Measurements from ENCODE around the gene PPP2R5A.

Gene PPP2R5A

DNA sequence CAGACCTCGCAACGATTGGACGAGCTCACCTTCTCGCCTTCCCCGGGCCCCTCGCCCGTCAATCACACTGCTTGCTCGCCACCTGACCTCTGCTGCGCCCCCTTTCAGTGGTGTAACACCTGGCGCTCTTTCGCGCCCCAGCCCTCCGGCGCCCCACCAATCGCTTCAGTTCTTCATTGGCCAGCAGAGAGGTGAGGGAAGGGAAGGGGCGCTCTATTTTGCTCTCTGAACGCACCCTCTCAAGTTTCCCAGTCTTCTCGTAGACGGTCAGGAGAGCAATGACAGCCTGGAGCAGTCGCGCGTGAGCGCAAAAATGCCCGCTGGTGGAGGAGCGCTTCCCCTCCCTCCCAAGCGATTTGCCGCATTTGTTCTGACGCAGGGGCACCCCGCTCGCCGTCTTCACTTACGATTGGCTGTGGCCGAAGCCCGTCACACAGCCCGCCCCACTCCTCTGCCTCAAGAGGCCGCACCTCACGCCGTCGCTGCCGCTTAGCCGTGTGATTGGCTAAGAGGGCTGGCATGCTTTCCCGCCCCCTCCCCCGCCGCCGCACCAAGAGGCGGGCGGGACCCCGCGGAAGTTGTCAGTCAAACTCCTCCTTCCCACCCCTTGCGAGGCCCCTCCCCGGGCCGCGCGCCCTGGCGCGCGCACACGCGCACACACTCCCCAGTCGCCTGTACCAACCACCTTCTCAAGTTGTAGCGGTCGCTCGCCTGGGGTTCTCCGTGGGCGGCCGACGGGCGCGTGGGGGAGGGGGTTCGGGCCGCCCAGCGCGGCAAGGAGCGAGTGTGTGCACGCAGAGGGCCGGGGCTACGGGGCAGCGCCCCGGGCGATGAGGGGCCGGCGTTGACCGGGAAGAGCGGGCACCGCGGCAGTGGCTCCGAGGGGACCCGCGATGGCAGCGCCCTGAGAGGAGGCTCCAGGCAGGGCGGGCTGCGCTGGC is at the start of gene PPP2R5A:
Gene PPP2R5A, plus strand, starts transcription at position 667 of the 941 bp plus-strand sequence. CDS start 701 bp downstream, outside the sequence.
- peak within 1 kb of the TSS; percentile 84 for H3K4me3 ChIP-seq (ENCODE audit: low read depth, low read length)
- peak; percentile 100 for DNase-seq (ENCODE audit: low read depth)
- TF ChIP-seq CTCF (conservative IDR thresholded peaks at IDR 0.05; ENCODE audit: low read depth, low read length): peak; percentile 20

DNA sequence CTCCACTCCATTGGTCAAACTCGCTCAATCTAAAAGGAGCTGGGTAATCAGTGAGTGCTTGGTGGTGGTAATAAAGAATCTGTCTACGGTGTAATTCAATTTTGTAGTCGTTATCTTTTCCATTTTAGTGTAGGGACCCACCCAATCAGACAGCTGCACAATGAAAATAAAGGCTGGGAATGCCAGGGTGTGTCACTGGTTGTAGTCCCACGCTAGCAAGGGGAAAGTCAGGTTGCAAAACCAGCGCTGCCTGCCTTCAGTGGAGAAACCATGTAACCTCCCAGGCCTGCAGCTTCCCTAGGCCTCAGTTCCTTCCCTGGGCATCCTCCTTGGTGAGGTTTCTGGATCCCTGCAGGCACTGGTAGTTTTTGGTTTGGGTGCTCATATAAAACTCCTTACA is 49.4 kb upstream of the PPP2R5A start:
- TF ChIP-seq CTCF (conservative IDR thresholded peaks at IDR 0.05; ENCODE audit: low read depth, low read length): no peak
- no peak for DNase-seq (ENCODE audit: low read depth)
- H3K4me3 ChIP-seq (ENCODE audit: low read depth, low read length): no peak overlapping the region

- no peak for TF ChIP-seq CTCF (conservative IDR thresholded peaks at IDR 0.05; ENCODE audit: low read depth, low read length)
- DNase-seq (ENCODE audit: low read depth): no peak
- no peak overlapping the region for H3K4me3 ChIP-seq (ENCODE audit: low read depth, low read length)
Observed at GRCh38 chr1:212236664-212237220, 48.5 kb upstream of the PPP2R5A start.

GRCh38 chr1:212237651-212238050 is 47.6 kb upstream of the PPP2R5A start:
- H3K4me3 ChIP-seq (ENCODE audit: low read depth, low read length): no peak overlapping the region
- no peak for TF ChIP-seq CTCF (conservative IDR thresholded peaks at IDR 0.05; ENCODE audit: low read depth, low read length)
- no peak for DNase-seq (ENCODE audit: low read depth)

DNA sequence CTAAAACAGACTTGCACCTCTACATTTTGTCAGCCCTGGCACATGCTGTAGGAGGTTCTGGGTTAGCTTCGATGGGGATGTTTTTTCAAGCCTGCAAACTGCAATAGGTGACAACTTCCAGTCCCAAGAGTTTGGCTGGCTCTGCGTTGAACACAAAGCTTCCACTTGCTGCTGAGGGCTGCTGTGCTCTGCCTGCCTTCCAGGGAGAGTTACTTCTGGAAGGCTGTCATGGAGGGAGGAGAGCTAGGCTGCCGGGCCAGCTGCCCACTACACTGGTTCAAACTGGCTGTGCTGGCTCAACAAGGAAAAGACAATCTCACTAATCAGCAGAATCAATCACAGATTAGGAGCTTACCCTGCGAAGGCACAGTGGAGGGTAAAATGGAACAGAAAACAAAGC is 46.7 kb upstream of the PPP2R5A start:
- no peak overlapping the region for H3K4me3 ChIP-seq (ENCODE audit: low read depth, low read length)
- TF ChIP-seq CTCF (conservative IDR thresholded peaks at IDR 0.05; ENCODE audit: low read depth, low read length): no peak
- no peak for DNase-seq (ENCODE audit: low read depth)

- no peak for TF ChIP-seq CTCF (conservative IDR thresholded peaks at IDR 0.05; ENCODE audit: low read depth, low read length)
Observed at GRCh38 chr1:212241501-212241900, 43.7 kb upstream of the PPP2R5A start.

More at GRCh38 chr1:212241501-212241900, 43.7 kb upstream of the PPP2R5A start:
- DNase-seq (ENCODE audit: low read depth): no peak
- no peak overlapping the region for H3K4me3 ChIP-seq (ENCODE audit: low read depth, low read length)
